Esophagus squamous epithelium (tissue), 4 donors: ENCODE results near the gene THBS3.
"Not testable (repeated sequence)": the region's sequence is repeated elsewhere in the genome, so short reads cannot be mapped to it uniquely, and the experiment has no call there.

ENCODE experiments used
- CTCF ChIP-seq, 6 experiments: fragments of 450-650 bp in 4 of 6; fragments of 200-600 bp in 2 of 6; sonication (generic) in 2 of 6; IDR thresholded peaks; one replicate each; pipeline ENCODE4 v1.5.1; 2016 to 2019; ENCODE audit warnings: antibody characterized with exemption in 6 of 6, mild to moderate bottlenecking in 4 of 6, moderate library complexity in 4 of 6
- POLR2A ChIP-seq, 4 donors: fragments of 450-650 bp; IDR thresholded peaks; one replicate each; pipeline ENCODE4 v1.6.1; 2017; ENCODE audit warnings: antibody characterized with exemption in 4 of 4, mild to moderate bottlenecking in 4 of 4, moderate library complexity in 3 of 4

- not testable (repeated sequence) for TF ChIP-seq CTCF, POLR2A (IDR thresholded peaks at IDR 0.05)
Observed at GRCh38 chr1:155164625-155165024, 43.1 kb downstream of the THBS3 start.
